B cell (primary cell): ENCODE measurements around the gene IL17RA. TPM values are rescaled to one million over a fixed set of nuclear protein-coding genes. Genes with fewer than 3 reads are reported as not detected.

Source experiments
- polyA plus RNA-seq: library from polyadenylated mRNA; depleted of rRNA; stranded (reverse); fragments of >200 nt; gene quantifications from 2 replicates; pipeline ENCODE4 v1.2.3, GENCODE V29; 2012
- total RNA-seq, 2 donors: library from RNA; stranded (reverse); fragments of 120-200 nt in 1 of 2; gene quantifications; 1 replicate in 1 of 2; 2 replicates in 1 of 2; pipeline versions ENCODE4 v1.2.3 to v1.2.4, GENCODE V29; 2013 to 2022

Gene IL17RA
- total and polyA plus RNA-seq, 2 donors (not counting 1 experiment from before 2014, with no cell fraction given): 8.1 to 24.6 TPM

Other genes starting within 250 kb of the IL17RA start
- 0.39 TPM in 1 of 2 replicates, not detected in the other for gene GAB4, start 76.8 kb upstream of the IL17RA start, total RNA-seq
- gene GAB4, start 76.8 kb upstream of the IL17RA start, polyA plus RNA-seq: not detected in 2 replicates
- 0.12 TPM in 1 of 2 replicates, not detected in the other for gene TMEM121B, start 36.4 kb downstream of the IL17RA start, total RNA-seq
- 0.04 TPM in 1 of 2 replicates, not detected in the other for gene TMEM121B, start 36.4 kb downstream of the IL17RA start, polyA plus RNA-seq
- gene HDHD5, start 74.3 kb downstream of the IL17RA start, total RNA-seq: 17.7 and 23.3 TPM in 2 replicates
- 27.8 and 37.7 TPM in 2 replicates for gene HDHD5, start 74.3 kb downstream of the IL17RA start, polyA plus RNA-seq
- 89.8 and 92.2 TPM in 2 replicates for gene ADA2, start 134.4 kb downstream of the IL17RA start, total RNA-seq
- 120 and 155 TPM in 2 replicates for gene ADA2, start 134.4 kb downstream of the IL17RA start, polyA plus RNA-seq